Activated CD4-positive, alpha-beta T cell treated with anti-CD3 and anti-CD28 coated beads, Interleukin-2, amount 50 U/mL, for 48 hours (primary cell): ENCODE data around the gene RND1.

ENCODE experiments used
- DNase-seq, 2 experiments: peaks; one replicate each; pipeline ENCODE4 v3.0.0-alpha.2; 2020

Gene RND1

GRCh38 chr12:48827026-48827425 is 38.6 kb downstream of the RND1 start:
- DNase-seq = no peak

- DNase-seq = no peak
Observed at GRCh38 chr12:48826209-48826855, 39.3 kb downstream of the RND1 start.

- no peak for DNase-seq
Observed at GRCh38 chr12:48824905-48825304, 40.8 kb downstream of the RND1 start.

- DNase-seq = peak; percentile 29 to 36
Observed at GRCh38 chr12:48824112-48824511, 41.6 kb downstream of the RND1 start.

- DNase-seq = no peak
Observed at GRCh38 chr12:48823281-48823680, 42.4 kb downstream of the RND1 start.

GRCh38 chr12:48822711-48823110 is 43.0 kb downstream of the RND1 start:
- DNase-seq = no peak

GRCh38 chr12:48822139-48822538 is 43.5 kb downstream of the RND1 start:
- no peak for DNase-seq

GRCh38 chr12:48819986-48820725 is 45.5 kb downstream of the RND1 start:
- DNase-seq = no peak

GRCh38 chr12:48818831-48819590 is 46.7 kb downstream of the RND1 start:
- peak; percentile 54 to 64 for DNase-seq

- DNase-seq = peak; percentile 83 to 89
Observed at GRCh38 chr12:48817873-48818830, 47.5 kb downstream of the RND1 start, which contains the start of gene CACNB3. Gene CACNB3 (plus strand): TSS chr12:48818496. CDS start chr12:48818930, 434 bp downstream.

GRCh38 chr12:48816143-48816854 is 49.4 kb downstream of the RND1 start:
- no peak for DNase-seq

GRCh38 chr12:48815126-48816110 is 50.3 kb downstream of the RND1 start:
- DNase-seq = peak; percentile 55 to 71

- DNase-seq = peak; percentile 86 to 88
Observed at GRCh38 chr12:48814262-48815125, 51.2 kb downstream of the RND1 start.

- DNase-seq = no peak
Observed at GRCh38 chr12:48813465-48814261, 52.0 kb downstream of the RND1 start.

GRCh38 chr12:48812389-48812788 is 53.3 kb downstream of the RND1 start:
- DNase-seq = no peak

- no peak for DNase-seq
Observed at GRCh38 chr12:48811437-48812090, 54.1 kb downstream of the RND1 start.

GRCh38 chr12:48810903-48811431 is 54.7 kb downstream of the RND1 start:
- DNase-seq = no peak

- no peak for DNase-seq
Observed at GRCh38 chr12:48807981-48808380, 57.7 kb downstream of the RND1 start.
